Measurements from ENCODE around the gene CAMTA1.
"Not testable (repeated sequence)": the region's sequence is repeated elsewhere in the genome, so short reads cannot be mapped to it uniquely, and the experiment has no call there.

Gene CAMTA1

GRCh38 chr1:7300893-7301663 lies 515.8 kb downstream of the CAMTA1 start:
- no peak for DNase-seq

- no peak for DNase-seq
These were observed 516.4 kb downstream of the CAMTA1 start for GRCh38 chr1:7301664-7301981.

- no peak for DNase-seq
These were observed 516.9 kb downstream of the CAMTA1 start for GRCh38 chr1:7302126-7302525.

- no peak for DNase-seq
These were observed 517.6 kb downstream of the CAMTA1 start for GRCh38 chr1:7302873-7303272.

DNA sequence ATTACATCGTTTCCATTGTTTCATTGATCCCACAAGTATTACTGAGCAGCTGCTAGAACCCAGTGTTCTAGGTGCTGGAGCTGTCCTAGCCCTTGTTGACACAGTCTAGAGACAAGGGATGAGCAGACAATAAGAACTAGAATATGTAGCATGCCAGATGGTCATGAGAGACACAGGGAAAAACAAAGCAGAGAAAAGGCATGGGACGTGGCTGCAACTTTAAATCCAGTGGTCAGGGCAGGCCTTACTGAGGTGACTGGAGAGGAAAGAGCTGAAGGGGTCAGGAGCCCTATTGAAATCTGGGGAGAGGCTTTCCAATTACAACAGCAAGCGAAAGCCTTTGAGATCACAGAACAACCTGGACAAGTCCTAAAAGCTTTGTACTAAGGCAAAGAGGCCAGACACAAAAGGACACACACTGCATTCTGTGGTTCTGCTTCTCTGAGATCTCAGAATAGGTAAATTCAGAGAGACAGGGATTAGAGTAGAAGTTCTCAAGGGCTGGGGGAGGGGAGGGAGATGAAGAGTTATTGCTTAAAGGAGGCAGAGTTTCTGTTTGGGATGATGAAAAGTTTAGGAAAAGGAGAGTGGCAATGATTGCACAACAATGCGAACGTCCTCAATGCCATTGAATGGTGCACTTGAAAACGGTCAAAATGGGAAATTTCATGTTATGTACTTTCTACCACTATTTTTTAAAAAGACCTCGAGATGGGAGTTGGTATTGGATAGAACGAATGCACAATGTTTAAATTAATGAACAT lies 518.5 kb downstream of the CAMTA1 start:
- DNase-seq, result no peak

- no peak for DNase-seq
These were observed 527.9 kb downstream of the CAMTA1 start for GRCh38 chr1:7313081-7313546.

DNA sequence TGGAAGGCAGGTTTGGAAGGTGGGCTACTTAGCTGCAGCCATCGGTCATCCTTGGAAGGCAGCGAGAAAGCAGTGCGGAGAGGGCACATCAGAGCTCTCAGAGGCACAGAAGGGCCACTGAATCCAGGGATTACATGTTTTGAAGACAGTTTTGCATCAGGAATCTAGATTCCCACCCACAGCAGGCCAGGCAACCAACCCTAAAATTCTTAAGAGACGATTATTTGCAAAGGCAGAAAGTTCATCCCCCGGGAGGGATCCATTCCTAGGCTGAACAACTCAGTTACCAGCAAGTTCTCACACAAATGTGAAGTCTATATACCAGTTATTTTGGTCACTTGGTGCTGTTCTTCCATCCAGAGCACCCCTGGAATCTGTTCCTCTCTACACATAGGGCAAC lies 528.6 kb downstream of the CAMTA1 start:
- no peak for DNase-seq

DNA sequence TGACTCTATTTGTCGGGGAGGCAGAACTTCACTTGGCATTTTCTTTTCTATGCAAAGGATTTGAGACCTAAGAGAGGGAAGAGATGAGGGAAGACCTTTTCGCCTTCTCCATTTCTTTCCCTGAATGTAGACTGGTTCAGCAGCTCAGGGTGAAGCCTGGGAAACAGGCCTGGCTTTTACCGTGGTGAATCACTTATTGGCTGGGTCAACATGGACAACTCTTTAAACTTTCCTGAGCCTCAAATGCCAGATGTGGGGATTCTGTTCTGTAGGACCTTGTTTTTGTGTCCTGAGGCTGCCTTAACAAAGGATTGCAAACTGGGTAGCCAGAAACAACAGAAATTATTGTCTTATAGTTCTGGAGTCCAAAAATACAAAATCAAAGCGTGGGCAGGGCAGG lies 530.1 kb downstream of the CAMTA1 start:
- no peak for DNase-seq

DNA sequence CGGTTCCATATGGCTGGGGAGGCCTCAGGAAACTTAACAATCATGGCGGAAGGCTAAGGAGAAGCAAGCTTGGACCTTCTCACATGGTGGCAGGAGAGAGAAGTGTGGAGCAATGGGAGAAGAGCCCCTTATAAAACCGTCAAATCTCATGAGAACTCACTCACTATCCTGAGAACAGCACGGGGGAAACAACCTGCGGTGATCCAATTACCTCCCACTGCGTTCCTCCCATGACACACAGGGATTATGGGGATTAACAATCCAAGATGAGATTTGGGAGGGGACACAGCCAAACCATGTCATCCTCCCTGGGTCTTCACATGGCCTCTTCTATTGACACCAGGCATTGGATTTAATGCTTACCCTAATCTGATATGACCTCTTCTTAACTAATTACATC lies 530.7 kb downstream of the CAMTA1 start:
- no peak for DNase-seq

- no peak for DNase-seq
These were observed 532.6 kb downstream of the CAMTA1 start for GRCh38 chr1:7317888-7318287.

- no peak for DNase-seq
These were observed 533.9 kb downstream of the CAMTA1 start for GRCh38 chr1:7319196-7319595.

DNA sequence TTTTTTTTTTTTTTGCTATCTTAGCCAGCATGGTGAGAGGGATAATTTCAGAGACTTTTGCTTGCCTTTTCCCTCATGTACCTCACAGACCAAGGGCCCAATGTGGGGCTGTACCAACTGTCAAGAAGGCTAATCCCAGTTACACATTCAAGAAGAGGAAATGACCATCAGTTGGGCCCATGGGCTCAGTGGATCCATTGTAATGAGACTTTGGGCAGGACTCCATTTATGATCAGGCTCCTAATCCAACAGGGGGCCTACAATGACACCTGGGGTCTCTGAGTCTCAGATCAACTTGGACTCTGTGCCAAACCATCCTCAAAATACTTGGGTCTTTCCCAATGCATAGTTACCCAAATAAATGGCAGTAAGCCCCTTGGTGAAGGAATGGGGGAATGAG lies 535.4 kb downstream of the CAMTA1 start:
- DNase-seq, result no peak

DNA sequence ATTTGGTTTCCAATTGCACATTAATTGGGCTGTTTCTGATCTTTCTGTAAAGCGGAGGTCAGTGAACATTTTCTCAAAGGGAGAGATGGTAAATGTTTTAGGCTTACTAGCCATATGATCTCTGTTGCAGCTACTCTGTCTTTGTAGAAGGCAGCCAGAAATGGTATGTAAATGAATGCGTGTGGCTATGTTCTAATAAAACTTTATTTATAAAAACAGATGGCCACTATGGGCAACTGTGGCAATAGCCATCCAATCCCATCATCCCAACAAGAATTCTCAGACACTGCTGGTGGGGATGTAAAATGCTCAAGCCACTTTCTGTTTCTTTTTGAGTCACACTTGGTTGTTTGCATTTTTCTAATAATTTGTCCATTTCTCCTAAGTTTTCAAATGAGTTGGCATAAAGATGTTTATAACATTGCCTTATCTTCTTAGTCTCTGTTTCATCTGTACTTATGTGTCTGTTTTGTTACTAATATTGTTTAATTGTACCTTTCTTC lies 537.1 kb downstream of the CAMTA1 start:
- DNase-seq, result no peak

DNA sequence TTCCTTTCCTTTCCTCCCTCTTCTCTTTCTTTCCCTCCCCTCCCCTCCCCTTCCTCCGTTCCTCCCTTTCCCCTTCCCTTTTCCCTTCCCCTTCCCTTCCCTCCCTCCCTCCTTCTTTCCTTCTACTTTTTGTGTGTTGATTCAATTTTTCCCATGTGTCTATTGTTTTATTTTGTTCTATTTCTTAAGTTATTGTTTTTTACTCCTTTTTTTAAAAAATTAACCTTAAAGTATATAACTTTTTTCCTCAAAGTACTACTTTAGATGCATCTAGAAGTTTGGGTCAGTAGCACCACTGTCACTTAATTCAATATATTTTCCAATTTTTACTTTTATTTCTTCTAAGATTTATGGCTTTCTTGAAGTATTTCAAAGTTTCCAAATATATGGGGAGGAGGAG lies 537.7 kb downstream of the CAMTA1 start:
- DNase-seq, result no peak

DNA sequence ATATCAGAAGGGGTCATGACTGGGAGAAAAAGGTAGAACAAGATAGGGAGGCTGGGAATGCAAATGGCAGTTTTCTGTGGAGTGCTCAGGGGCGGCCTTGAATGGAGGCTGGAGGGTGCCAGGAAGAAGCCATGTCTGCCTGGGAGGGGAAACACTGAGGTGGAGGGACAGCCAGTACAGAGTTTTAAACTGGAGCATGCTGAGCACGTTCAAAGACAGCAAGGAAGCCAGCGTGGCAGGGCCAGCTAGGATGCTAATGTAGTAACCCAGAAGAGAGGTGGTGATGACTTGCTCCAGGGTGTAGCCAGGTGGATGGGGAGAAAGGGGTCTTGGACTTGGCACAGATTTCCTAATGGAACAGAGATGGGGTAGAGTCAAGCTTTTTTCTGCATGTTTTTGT lies 540.0 kb downstream of the CAMTA1 start:
- DNase-seq, result no peak

DNA sequence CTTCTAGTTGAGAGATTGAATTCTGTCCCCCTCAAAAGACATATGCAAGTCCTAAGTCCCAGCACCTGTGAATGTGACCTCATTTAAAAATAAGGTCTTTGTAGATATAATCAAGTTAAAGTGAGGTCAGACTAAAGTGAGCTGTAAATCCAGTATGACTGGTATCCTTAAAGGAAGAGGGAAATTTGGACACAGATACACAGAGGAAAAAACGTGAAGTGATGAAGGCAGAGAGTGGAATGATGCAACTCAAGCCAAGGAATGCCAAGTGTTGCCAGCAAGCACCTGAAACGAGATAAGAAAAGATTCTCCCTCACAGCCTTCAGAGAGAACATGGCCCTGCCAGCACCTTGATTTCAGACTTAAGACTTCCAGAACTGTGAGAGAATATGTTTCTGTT lies 541.1 kb downstream of the CAMTA1 start:
- no peak for DNase-seq

GRCh38 chr1:7327849-7328248 lies 542.6 kb downstream of the CAMTA1 start:
- no peak for DNase-seq

DNA sequence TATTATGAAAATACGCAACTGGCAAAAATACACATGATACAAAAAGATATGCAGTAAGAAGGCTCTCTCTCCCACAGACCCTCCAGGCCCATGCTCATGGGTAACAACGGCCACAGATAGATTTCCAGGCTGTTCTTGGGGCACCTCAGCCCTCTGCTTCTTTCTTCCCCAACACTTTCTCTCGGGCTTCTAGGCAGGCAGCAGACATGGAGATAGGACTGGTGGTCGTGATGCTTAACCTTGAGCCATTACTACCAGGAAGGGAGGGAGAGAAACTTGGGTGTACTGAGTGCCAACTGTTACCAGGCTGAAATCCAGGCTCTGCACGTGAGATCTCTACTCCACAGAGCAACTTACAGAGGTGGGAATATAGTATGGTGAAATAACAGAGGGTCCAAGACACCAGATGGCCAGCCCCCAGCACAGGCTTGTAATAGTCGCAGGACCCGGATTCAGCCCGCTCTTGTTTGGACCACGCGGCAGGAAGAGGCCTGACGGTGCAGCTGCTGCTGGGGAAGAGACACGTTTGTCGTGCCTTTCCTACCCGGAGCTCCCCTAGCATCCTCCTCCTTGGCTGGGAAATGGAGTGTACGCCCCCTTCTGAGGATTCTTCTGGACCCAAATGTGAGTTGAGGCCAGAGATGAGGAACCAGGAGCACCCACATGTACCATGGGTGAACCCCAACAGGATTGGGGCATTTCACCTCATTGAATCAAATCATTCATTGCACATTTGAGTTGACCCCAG lies 544.8 kb downstream of the CAMTA1 start:
- DNase-seq, result no peak

- not testable (repeated sequence) for DNase-seq
These were observed 545.5 kb downstream of the CAMTA1 start for GRCh38 chr1:7330726-7331125.

- no peak for DNase-seq
These were observed 546.8 kb downstream of the CAMTA1 start for GRCh38 chr1:7331926-7332535.

- DNase-seq, result no peak
These were observed 547.8 kb downstream of the CAMTA1 start for GRCh38 chr1:7333094-7333493.

- DNase-seq, result no peak
These were observed 548.4 kb downstream of the CAMTA1 start for GRCh38 chr1:7333620-7334019.

- DNase-seq, result no peak
These were observed 549.3 kb downstream of the CAMTA1 start for GRCh38 chr1:7334475-7335035.

All from NCI-H1048 (cell line).